Esophagus (tissue), 2 donors: Measurements from ENCODE around the gene ERBB4. TPM values are rescaled to one million over a fixed set of nuclear protein-coding genes. Genes with fewer than 3 reads are reported as not detected.

Source experiments
- H3K27ac ChIP-seq, 2 donors: one replicate each; pipeline ENCODE4 v1.5.1; 2013; ENCODE audit warnings: low read depth in 2 of 2, mild to moderate bottlenecking in 2 of 2, inconsistent platforms in 1 of 2, low read length in 1 of 2, moderate library complexity in 1 of 2
- H3K27me3 ChIP-seq, 2 donors: one replicate each; pipeline ENCODE4 v1.6.1; 2013; ENCODE audit warnings: low read length in 2 of 2, control low read depth in 1 of 2, mild to moderate bottlenecking in 1 of 2; ENCODE audit not compliant: insufficient read depth in 2 of 2, control insufficient read depth in 1 of 2
- H3K36me3 ChIP-seq, 2 donors: one replicate each; pipeline ENCODE4 v1.6.1; 2013; ENCODE audit warnings: low read length in 1 of 2; ENCODE audit not compliant: control insufficient read depth in 2 of 2, insufficient read depth in 2 of 2
- H3K4me1 ChIP-seq, 2 donors: one replicate each; pipeline ENCODE4 v1.6.1; 2013; ENCODE audit warnings: low read length in 1 of 2; ENCODE audit not compliant: control insufficient read depth in 2 of 2, insufficient read depth in 2 of 2
- H3K4me3 ChIP-seq, 2 donors: one replicate each; pipeline ENCODE4 v1.5.1; 2013; ENCODE audit warnings: low read length in 2 of 2, mild to moderate bottlenecking in 2 of 2, low read depth in 1 of 2, moderate library complexity in 1 of 2
- H3K9me3 ChIP-seq, 2 donors: one replicate each; pipeline ENCODE4 v1.6.1; 2013; ENCODE audit warnings: mild to moderate bottlenecking in 2 of 2, low read depth in 1 of 2, low read length in 1 of 2, moderate library complexity in 1 of 2; ENCODE audit not compliant: control insufficient read depth in 2 of 2, insufficient read depth in 1 of 2
- WGBS, 2 donors: extraction: QIAGEN DNeasy Blood & Tissue Kit; methylation state at CpG; one replicate each; pipeline ENCODE4 v1.1.7; 2013; 5-methylcytosine and 5-hydroxymethylcytosine counted together
- polyA plus RNA-seq, 2 donors: library from polyadenylated mRNA; stranded (reverse); fragments of 200-250 nt; gene quantifications; one replicate each; pipeline ENCODE4 v1.2.3, GENCODE V29; 2013
- donor health status: healthy with polysubstance abuse.
- donor health status: Bipolar disorder and iron deficiency.

The ERBB4 gene
- polyA plus RNA-seq, 2 donors, result under 0.01 to 0.06 TPM

GRCh38 chr2:212387146-212387545, 151.5 kb downstream of the ERBB4 start:
- Histone ChIP-seq H3K4me3 (no peak overlapping the region), H3K4me1 (no peaks in the 10 kb centered on the region), H3K9me3 (no peaks in the 10 kb centered on the region), H3K36me3 (no peaks in the 10 kb centered on the region), H3K27ac (no peak overlapping the region), H3K27me3 (no peaks in the 10 kb centered on the region)
- 87 to 88% methylated on average over 4 of the region's 4 CpGs for WGBS, 2 donors

GRCh38 chr2:212385241-212385640, 153.4 kb downstream of the ERBB4 start:
- Histone ChIP-seq H3K27me3 (no peaks in the 10 kb centered on the region), H3K9me3 (no peaks in the 10 kb centered on the region), H3K27ac (no peak overlapping the region), H3K4me3 (no peak overlapping the region), H3K4me1 (no peaks in the 10 kb centered on the region), H3K36me3 (no peaks in the 10 kb centered on the region)
- 34 to 54% methylated on average over 2 of the region's 2 CpGs for WGBS, 2 donors

- no peak overlapping the region for H3K27ac ChIP-seq
- H3K9me3 ChIP-seq, result no peaks in the 10 kb centered on the region
- H3K36me3 ChIP-seq, result no peaks in the 10 kb centered on the region
- no peaks in the 10 kb centered on the region for H3K4me1 ChIP-seq
- WGBS, 2 donors, result 77 to 80% methylated on average over 2 of the region's 2 CpGs
- no peaks in the 10 kb centered on the region for H3K27me3 ChIP-seq
- no peak overlapping the region for H3K4me3 ChIP-seq
Observed at GRCh38 chr2:212384027-212384426, 154.6 kb downstream of the ERBB4 start.

- no peak overlapping the region for H3K27ac ChIP-seq
- no peaks in the 10 kb centered on the region for H3K4me1 ChIP-seq
- no peaks in the 10 kb centered on the region for H3K27me3 ChIP-seq
- WGBS, 2 donors, result 71 to 74% methylated on average over 1 of the region's 1 CpG
- no peaks in the 10 kb centered on the region for H3K36me3 ChIP-seq
- H3K4me3 ChIP-seq, result no peak overlapping the region
- H3K9me3 ChIP-seq, result no peaks in the 10 kb centered on the region
Observed at GRCh38 chr2:212381428-212382102, 157.0 kb downstream of the ERBB4 start.

- Histone ChIP-seq H3K27ac (no peak overlapping the region), H3K36me3 (no peaks in the 10 kb centered on the region), H3K27me3 (no peaks in the 10 kb centered on the region), H3K4me1 (no peaks in the 10 kb centered on the region), H3K9me3 (no peaks in the 10 kb centered on the region), H3K4me3 (no peak overlapping the region)
- 51 to 57% methylated on average over 3 of the region's 3 CpGs for WGBS, 2 donors
Observed at GRCh38 chr2:212379103-212379502, 159.5 kb downstream of the ERBB4 start.

DNA sequence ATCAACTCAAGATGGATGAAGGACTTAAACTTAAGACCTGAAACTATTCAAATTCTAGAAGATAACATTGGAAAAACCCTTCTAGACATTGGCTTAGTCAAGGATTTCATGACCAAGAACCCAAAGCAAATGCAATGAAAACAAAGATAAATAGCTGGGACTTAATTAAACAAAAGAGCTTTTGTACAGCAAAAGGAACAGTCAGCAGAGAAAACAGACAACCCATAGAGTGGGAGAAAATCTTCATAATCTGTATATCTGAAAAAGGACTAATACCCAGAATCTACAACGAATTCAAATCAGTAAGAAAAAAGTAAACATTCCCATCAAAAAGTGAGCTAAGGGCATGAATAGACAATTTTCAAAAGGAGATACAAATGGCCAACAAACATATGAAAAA, 171.2 kb downstream of the ERBB4 start:
- H3K4me1 ChIP-seq, result no peaks in the 10 kb centered on the region
- WGBS, 2 donors, result 55 to 57% methylated on average over 1 of the region's 1 CpG
- H3K4me3 ChIP-seq, result no peak overlapping the region
- no peaks in the 10 kb centered on the region for H3K9me3 ChIP-seq
- H3K27ac ChIP-seq, result no peak overlapping the region
- no peaks in the 10 kb centered on the region for H3K36me3 ChIP-seq
- no peaks in the 10 kb centered on the region for H3K27me3 ChIP-seq

DNA sequence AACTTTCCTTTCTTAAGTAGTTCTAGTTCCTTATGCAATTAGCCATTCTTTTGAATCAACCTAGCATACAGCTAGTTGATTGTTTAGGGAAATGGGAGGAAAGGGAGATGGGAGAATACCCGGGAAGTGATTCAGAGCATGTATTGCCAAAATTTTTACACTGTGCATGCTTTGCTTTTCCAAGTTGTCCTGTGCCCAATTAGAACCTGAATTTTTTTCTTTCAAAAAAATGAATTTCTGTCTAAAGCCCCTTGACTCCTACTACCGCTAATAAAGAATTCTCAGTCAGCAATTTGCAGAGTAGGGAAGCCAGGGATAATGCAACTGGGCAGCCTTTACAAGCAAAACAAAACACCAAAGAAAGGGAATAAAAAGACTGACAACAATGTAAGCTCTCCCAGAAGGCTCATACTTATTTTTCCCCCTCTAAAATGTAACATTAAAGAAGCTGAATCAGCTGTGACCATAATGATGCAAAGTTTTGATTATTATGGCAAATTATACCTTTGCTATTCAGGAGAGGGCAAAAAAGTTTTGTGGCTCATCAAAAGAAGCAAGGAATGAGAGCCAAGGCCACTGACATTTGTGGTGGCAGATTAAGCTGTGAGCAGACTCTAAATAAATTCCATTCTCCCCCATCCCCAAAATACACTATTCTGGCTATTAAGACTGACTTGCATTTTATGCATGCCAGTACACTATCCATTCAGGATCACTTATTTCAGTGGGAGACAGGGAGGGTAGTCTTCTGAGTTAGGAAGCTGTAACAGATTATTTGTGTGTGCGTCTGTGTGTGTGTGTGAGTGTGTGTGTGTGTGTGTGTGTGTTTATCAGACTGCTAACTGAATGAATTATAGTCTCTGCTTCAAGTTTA, 174.3 kb downstream of the ERBB4 start:
- H3K4me1 ChIP-seq, result no peaks in the 10 kb centered on the region
- WGBS, 2 donors, result 54 to 64% methylated on average over 3 of the region's 3 CpGs
- H3K4me3 ChIP-seq, result no peak overlapping the region
- no peak overlapping the region for H3K27ac ChIP-seq
- no peaks in the 10 kb centered on the region for H3K9me3 ChIP-seq
- H3K27me3 ChIP-seq, result no peaks in the 10 kb centered on the region
- no peaks in the 10 kb centered on the region for H3K36me3 ChIP-seq

DNA sequence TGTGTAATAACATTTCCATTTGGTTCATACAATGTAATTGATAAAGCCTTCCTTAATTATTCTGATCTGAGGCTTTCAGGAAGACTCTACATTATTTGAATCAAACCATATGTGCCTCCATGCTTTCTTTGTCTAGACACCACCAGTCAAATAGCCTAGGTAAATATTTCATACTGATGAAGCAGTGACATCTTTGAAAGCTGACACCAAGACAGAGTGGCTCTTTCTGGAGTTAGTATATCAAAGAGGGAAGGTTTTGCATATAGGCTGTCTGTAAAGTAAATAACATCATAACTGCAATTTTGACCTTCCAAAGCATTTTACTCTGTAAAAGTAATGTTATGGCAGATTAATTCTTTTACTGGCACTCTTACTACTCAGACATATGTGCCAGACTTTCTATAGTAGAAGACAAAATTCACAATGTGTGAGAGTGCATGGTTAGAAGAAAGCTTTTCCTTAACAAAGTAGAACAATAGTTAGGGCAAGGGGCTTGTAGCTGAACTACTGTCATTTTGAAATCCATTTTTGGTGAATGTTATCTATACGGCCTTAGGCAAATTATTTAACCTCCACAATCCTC, 177.3 kb downstream of the ERBB4 start:
- 52 to 55% methylated on average over 1 of the region's 1 CpG for WGBS, 2 donors
- no peaks in the 10 kb centered on the region for H3K27me3 ChIP-seq

DNA sequence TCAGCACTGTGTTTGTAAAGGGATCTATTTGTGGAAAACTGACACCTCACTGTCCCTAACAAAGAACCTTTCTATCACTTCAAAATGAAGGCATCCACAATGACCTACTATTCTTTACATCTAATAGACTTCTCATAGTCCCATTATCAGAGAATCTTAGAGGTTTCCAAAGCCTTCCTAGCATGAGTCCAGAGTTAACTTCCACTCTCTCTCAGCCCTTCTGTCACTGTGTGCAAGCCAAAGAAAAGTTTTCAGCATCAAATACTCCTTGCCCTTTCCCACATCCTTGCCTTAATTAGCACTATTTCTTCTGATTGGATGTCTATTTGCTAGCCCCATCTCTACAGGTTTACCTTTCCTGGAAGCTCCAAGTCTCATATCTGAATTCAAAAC, 178.5 kb downstream of the ERBB4 start:
- Histone ChIP-seq H3K27me3 (no peaks in the 10 kb centered on the region), H3K4me1 (no peaks in the 10 kb centered on the region)

More for the DNA sequence above, 177.3 kb downstream of the ERBB4 start:
- H3K4me1 ChIP-seq, result no peaks in the 10 kb centered on the region
- no peak overlapping the region for H3K4me3 ChIP-seq
- no peaks in the 10 kb centered on the region for H3K36me3 ChIP-seq
- H3K9me3 ChIP-seq, result no peaks in the 10 kb centered on the region
- H3K27ac ChIP-seq, result no peak overlapping the region

More for the DNA sequence above, 178.5 kb downstream of the ERBB4 start:
- Histone ChIP-seq H3K36me3 (no peaks in the 10 kb centered on the region), H3K9me3 (no peaks in the 10 kb centered on the region), H3K27ac (no peak overlapping the region), H3K4me3 (no peak overlapping the region)
